ENCODE data around the gene TSPAN4. TPM values are rescaled to one million over a fixed set of nuclear protein-coding genes. Genes with fewer than 3 reads are reported as not detected.

Gene TSPAN4
- total RNA-seq, 1 experiment from 2014 or later, result 50.3 TPM

DNA sequence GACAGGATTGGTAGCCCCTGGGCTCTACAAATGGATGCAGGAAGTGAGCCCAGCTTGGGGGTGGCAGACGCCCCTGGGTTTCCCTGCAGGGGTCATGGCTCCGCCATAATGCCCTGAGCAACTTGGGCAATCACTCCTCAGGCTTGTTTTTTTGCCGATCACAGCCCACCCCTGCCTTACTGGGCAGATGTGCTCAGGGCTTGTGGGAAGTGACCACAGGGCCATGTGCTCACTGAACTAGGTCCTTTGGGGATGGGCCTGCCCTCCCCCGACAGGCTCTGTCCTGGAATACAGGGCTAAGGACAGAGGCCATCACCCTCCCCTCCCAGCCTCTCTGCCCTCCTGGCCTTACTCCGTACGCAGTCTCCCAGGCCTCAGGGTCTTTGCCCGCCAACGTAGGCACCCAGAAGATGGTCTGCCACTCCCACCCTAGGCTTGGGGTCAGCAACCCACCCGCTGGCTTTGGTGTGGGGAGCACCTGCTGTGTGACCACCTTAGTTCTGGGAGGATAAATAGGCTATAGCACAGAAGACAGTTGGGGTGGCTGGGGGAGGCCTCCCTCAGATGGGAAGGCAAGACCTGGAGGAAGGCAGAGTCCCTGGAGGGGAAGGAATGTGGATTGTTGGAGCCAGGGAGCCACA, 29.1 kb upstream of the TSPAN4 start:
- DNase-seq (ENCODE audit: low read depth, low spot score), result no peak
- Histone ChIP-seq H3K79me2 (ENCODE audit: insufficient read depth, low read length) (peaks cover 41% of the 10 kb centered on the region), H4K20me1 (ENCODE audit: insufficient read depth) (peaks cover 17% of the 10 kb centered on the region; the same call in 1 of the 2 replicates), H3K27ac (ENCODE audit: low read depth, low read length) (peak overlapping the region; percentile 93), H3K4me2 (ENCODE audit: low read length) (no peak overlapping the region), H3K9me3 (ENCODE audit: control insufficient read depth in 1 of 2, insufficient read depth in 1 of 2, low read depth in 1 of 2, low read length in 2 of 2) (no peaks in the 10 kb centered on the region), H3K9ac (ENCODE audit: low read length) (peak overlapping the region; percentile 14; the same call in 1 of the 2 replicates), H3K4me1 (ENCODE audit: control insufficient read depth in 1 of 2, insufficient read depth in 2 of 2, low read length in 2 of 2) (peaks cover 14 to 48% of the 10 kb centered on the region in 2 experiments), H2AFZ (ENCODE audit: low read depth, low read length, poor library complexity, severe bottlenecking) (no peak overlapping the region), H3K9me2 (ENCODE audit: insufficient read depth) (no peaks in the 10 kb centered on the region), H3K36me3 (ENCODE audit: control insufficient read depth in 1 of 2, insufficient read depth in 2 of 2, low read length in 2 of 2) (peaks cover 21 to 38% of the 10 kb centered on the region in 2 experiments), H3K4me3 (replicated peaks in 1 of 2; ENCODE audit: low read depth in 1 of 2, low read length in 2 of 2) (no peak overlapping the region), H3K27me3 (ENCODE audit: insufficient read depth, low read length) (no peaks in the 10 kb centered on the region)
- RAD21 ChIA-PET (ENCODE audit: low non-redundant PET in 1 of 2, low total read pairs in 2 of 2, uncharacterized antibody in 2 of 2, unreplicated experiment in 2 of 2), result no interaction called here
- BruUV-seq (replicated peaks), result no TSS peak
- CTCF ChIA-PET, result no interaction called here
- intact Hi-C loops (cut with micrococcal nuclease), result no loop called here
- TF ChIP-seq POLR2AphosphoS5 (IDR thresholded peaks at IDR 0.05; ENCODE audit: low read depth, low read length) (peak; percentile 51), EZH2phosphoT487 (IDR thresholded peaks at IDR 0.05; ENCODE audit: borderline replicate concordance) (no peak), CBX3 (IDR thresholded peaks at IDR 0.05; ENCODE audit: low read depth) (no peak), ZNF274 (IDR thresholded peaks at IDR 0.05; ENCODE audit: low read depth, low read length) (no peak), SIN3A (IDR thresholded peaks at IDR 0.05; ENCODE audit: low read depth) (no peak)
- TF ChIP-seq, protein P1, sequence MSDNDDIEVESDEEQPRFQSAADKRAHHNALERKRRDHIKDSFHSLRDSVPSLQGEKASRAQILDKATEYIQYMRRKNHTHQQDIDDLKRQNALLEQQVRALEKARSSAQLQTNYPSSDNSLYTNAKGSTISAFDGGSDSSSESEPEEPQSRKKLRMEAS (IDR thresholded peaks at IDR 0.05), result no peak
- POLR2A ChIA-PET, result no interaction called here
- ATAC-seq, result peak; percentile 3; the same call in 1 of the 2 replicates

DNA sequence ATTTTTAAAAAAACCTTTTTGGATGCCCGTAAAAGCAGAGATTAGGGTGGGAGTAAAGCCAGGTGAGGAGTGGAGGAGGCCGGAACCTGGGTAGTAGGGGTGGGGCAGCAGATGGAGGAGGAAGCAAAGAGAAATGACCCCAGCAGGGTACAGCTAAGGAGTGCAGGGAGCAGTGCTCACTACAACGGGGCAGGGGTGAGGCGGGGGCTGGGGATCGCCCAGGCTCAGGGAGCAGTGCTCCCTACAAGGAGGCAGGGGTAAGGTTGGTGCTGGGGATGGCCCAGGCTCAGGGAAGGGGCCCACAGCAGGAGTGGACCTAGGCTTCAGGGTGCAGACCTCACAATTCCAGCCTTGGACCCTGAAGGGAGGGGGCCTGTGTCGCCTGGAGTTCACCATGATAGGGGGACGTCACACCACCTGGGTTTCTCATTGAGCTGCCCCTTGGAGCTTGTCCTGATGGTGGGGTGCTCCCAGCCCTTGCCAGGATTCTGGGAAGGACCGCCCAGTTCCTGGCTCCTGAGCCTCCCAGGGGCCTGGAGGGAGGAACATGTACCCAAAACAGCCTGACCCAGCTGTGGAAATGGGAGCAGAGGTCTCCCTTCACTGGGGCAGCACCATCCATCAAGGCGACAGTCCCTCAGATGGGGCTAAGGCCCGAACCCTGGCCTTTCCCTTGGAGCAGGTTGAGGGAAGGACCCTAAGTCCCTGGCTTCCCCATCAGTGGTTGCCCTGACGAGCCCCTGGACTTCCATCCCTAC, 26.8 kb upstream of the TSPAN4 start:
- DNase-seq (ENCODE audit: low read depth, low spot score) (no peak), ATAC-seq (no peak)
- no peak overlapping the region for H3K4me3 ChIP-seq (replicated peaks in 1 of 2; ENCODE audit: low read depth in 1 of 2, low read length in 2 of 2)
- intact Hi-C loops (cut with micrococcal nuclease), result no loop called here
- no peak overlapping the region for H3K9ac ChIP-seq (ENCODE audit: low read length)
- H3K36me3 ChIP-seq (ENCODE audit: control insufficient read depth in 1 of 2, insufficient read depth in 2 of 2, low read length in 2 of 2), result peaks cover 18 to 28% of the 10 kb centered on the region in 2 experiments
- no peak overlapping the region for H3K4me2 ChIP-seq (ENCODE audit: low read length)
- CTCF ChIA-PET, result no interaction called here
- POLR2A ChIA-PET, result interaction anchor here (1.1 kb wide), 1 partner anchor 19 kb away, joined by 4 read pairs; no protein-coding TSS in a partner anchor
- H3K27ac ChIP-seq (ENCODE audit: low read depth, low read length), result peak overlapping the region; percentile 38; the same call in 1 of the 2 replicates
- H2AFZ ChIP-seq (ENCODE audit: low read depth, low read length, poor library complexity, severe bottlenecking), result no peak overlapping the region
- peaks cover 32% of the 10 kb centered on the region for H3K79me2 ChIP-seq (ENCODE audit: insufficient read depth, low read length)
- H3K4me1 ChIP-seq (ENCODE audit: control insufficient read depth in 1 of 2, insufficient read depth in 2 of 2, low read length in 2 of 2), result peaks cover 24 to 58% of the 10 kb centered on the region in 2 experiments
- TF ChIP-seq CEBPB (IDR thresholded peaks at IDR 0.05; ENCODE audit: low read depth), result no peak
- TF ChIP-seq SIN3A (IDR thresholded peaks at IDR 0.05; ENCODE audit: low read depth), result no peak
- no peak for TF ChIP-seq EGR1 (IDR thresholded peaks at IDR 0.05; ENCODE audit: low read depth)
- TF ChIP-seq CBX3 (IDR thresholded peaks at IDR 0.05; ENCODE audit: low read depth), result no peak
- TF ChIP-seq ZBTB33 (IDR thresholded peaks at IDR 0.05; ENCODE audit: extremely low read depth, insufficient replicate concordance, low read length), result no peak
- TF ChIP-seq ELF1 (IDR thresholded peaks at IDR 0.05; ENCODE audit: borderline replicate concordance, low read depth), result no peak
- TF ChIP-seq, protein P2, sequence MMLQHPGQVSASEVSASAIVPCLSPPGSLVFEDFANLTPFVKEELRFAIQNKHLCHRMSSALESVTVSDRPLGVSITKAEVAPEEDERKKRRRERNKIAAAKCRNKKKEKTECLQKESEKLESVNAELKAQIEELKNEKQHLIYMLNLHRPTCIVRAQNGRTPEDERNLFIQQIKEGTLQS (IDR thresholded peaks at IDR 0.05), result no peak
- no peak for TF ChIP-seq SRF (IDR thresholded peaks at IDR 0.05; ENCODE audit: low read depth)
- TF ChIP-seq EZH2phosphoT487 (IDR thresholded peaks at IDR 0.05; ENCODE audit: borderline replicate concordance), result no peak
- TF ChIP-seq ZNF274 (IDR thresholded peaks at IDR 0.05; ENCODE audit: low read depth, low read length), result no peak
- no peak for TF ChIP-seq EZH2 (IDR thresholded peaks at IDR 0.05)
- no peak for TF ChIP-seq RAD21 (IDR thresholded peaks at IDR 0.05; ENCODE audit: low read depth)
- TF ChIP-seq FOSL1 (IDR thresholded peaks at IDR 0.05; ENCODE audit: low read depth), result no peak
- no peak for TF ChIP-seq POLR2A (IDR thresholded peaks at IDR 0.05; ENCODE audit: borderline replicate concordance, extremely low read depth, insufficient read depth, insufficient read length)
- no peak for TF ChIP-seq ZFX (IDR thresholded peaks at IDR 0.05)
- TF ChIP-seq YY1 (IDR thresholded peaks at IDR 0.05; ENCODE audit: extremely low read depth, insufficient replicate concordance, low read depth, low read length), result no peak
- RAD21 ChIA-PET (ENCODE audit: low non-redundant PET in 1 of 2, low total read pairs in 2 of 2, uncharacterized antibody in 2 of 2, unreplicated experiment in 2 of 2), result no interaction called here
- no peaks in the 10 kb centered on the region for H3K9me2 ChIP-seq (ENCODE audit: insufficient read depth)
- H4K20me1 ChIP-seq (ENCODE audit: insufficient read depth), result peaks cover 17% of the 10 kb centered on the region; the same call in 1 of the 2 replicates
- no peaks in the 10 kb centered on the region for H3K27me3 ChIP-seq (ENCODE audit: insufficient read depth, low read length)
- BruUV-seq (replicated peaks), result no TSS peak
- H3K9me3 ChIP-seq (ENCODE audit: control insufficient read depth in 1 of 2, insufficient read depth in 1 of 2, low read depth in 1 of 2, low read length in 2 of 2), result no peaks in the 10 kb centered on the region

Data from HCT116 (cell line).